GM18868 (cell line): Measurements from ENCODE around the gene PLCXD3.

Experiments
- ATAC-seq: cut with Tn5 transposase; IDR thresholded peaks from one replicate; pipeline ENCODE4 v1.9.1; 2021; ENCODE audit warnings: mild to moderate bottlenecking, moderate library complexity; ENCODE audit not compliant: unreplicated experiment

PLCXD3 gene

GRCh38 chr5:41510176-41510831 lies at the start of gene PLCXD3:
Gene PLCXD3, minus strand, starts transcription at chr5:41510601. Its CDS starts 75 bp downstream, at chr5:41510526.
- ATAC-seq: no peak

DNA sequence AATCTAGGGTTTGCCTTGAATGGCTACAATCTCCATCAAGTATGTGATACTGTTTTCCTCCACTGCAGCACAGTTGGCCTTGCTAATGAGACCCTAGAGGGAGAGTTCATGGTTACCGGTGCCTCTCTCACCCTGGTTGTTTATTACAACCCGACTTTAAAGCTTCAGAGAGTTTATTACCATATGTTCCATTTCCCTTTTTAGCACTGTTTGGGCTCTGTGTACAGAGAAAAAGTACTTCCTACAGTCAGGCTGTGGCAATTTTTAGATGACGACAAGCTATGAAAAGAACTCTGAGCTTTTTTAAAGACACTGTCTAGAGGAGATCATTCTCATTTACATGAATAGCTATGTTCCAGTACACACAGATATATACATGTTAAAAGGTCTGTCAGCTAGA lies 48.8 kb upstream of the PLCXD3 start:
- no peak for ATAC-seq

DNA sequence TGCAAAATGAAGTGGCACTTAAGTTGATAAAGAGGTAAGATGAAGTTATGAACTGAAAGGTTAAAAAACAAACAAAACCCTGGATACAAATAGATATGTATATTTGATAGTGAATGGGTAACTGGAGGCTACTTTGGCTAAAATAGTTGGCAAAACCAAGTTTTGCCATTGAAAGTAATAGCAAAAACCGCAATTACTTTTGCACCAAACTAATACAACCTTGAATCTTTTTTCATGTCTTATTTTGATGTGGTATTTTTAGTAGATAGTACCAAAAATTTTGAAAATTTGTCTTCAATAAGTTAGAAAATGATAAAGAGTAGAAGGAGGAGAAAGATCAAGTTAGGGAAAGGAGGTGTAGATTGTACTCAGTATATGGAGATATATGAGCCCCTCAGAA lies 47.9 kb upstream of the PLCXD3 start:
- ATAC-seq: no peak

DNA sequence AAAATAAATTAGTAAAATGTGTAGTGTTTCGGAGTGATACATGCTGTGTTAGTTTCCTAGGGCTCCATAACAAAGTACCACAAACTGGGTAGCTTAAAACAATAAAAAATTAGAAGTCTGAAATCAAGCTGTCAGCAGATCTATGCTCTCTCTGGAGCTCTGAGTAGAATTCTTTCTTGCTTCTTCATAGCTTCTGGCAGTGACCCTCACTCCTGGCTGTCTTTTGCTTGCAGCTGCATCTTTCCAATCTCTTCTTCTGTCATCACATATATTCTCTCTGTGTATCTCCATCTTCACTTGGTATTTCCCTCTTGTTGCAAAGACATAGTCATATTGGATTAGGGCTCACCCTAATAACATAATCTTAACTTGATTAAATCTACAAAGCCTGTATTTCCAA lies 37.6 kb upstream of the PLCXD3 start:
- ATAC-seq: no peak

DNA sequence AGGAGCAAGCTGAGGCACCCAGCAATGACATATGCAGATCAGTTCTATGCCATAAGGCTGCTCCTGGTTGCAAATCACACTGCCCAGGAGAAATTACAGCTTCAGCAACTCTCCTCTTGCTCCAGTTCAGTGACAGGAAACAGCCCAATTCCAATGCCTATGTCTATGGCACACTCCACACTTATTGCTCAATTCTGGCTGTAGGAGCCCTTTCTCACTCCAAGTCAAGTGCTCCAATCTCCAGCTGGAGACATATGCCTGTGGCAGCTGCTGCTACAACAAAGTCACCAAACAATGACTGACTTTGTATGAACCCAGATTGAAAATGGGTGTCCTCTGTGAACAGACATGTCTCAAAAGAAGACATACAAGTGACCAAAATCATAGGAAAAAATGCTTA lies 31.8 kb upstream of the PLCXD3 start:
- no peak for ATAC-seq

DNA sequence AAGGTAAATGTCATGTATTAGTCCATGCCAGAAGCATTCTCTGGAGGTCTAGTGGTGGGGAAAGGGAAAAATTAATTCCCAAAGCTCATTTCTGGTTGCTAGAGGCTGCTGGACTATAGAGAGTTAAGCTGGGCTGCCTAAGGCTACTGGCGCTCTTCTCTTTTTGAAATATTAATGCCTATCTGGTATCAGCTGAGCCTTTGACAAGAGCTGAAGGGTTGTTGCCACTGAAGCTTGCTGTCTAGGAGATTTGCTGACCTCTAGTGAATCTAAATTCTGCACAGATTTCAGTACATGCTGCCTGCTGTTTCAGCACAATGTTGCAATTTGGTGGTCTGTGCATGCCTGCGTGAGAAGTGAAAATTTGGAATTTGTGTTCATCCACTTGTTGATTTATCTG lies 29.1 kb upstream of the PLCXD3 start:
- no peak for ATAC-seq

DNA sequence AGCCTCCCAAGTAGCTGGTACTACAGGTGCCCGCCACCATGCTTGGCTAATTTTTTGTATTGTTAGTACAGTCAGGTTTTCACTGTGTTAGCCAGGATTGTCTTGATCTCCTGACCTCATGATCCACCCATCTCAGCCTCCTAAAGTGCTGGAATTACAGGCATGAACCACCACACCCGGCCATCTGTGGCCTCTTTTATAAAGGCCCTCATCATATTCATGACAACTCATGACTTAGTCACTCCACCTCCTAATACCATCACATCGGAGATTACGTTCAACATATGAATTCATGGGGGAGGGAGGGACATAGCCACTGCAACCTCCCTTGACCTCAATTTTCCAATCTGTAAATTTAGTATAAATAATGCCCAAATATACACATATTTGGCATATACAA lies 27.2 kb upstream of the PLCXD3 start:
- ATAC-seq: no peak

DNA sequence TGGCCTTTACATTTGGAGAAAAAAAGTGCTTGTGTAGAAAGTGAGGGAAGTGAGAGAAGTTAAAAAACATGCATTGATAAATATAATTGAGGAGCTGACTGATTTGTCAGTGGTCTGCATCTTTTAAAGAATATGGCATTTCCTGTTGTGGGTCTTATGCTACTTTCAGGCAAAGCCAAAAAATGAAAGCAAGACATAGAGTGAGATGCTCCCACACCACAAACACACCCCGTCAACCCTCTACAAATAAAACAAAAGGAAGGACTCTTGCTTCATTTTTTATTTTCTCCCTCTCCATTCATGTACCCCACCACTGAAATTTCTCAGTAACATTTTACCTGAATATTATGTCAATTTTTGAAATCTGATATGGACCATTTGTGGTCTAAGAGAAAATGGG lies 22.1 kb upstream of the PLCXD3 start:
- ATAC-seq: no peak

DNA sequence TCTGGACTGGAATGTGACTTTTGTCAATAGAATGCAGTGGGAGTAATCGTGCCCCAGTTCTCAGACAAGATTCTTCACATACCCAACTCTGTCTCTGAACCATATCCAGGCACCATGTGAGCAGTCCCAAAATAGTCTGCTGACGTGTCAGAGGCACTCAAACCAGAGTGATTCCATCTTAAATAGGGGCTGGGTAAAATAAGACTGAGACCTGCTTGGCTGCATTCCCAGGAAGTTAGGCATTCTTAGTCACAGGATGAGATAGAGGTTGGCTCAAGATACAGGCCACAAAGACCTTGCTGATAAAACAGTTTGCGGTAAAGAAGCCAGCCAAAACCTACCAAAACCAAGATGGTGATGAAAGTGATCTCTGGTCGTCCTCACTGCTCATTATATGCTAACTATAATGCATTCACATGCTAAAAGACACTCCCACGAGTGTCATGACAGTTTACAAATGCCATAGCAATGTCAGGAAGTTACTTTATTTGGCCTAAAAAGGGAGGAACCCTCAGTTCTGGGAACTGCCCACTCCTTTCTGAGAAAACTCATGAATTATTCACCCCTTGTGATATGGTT lies 16.9 kb upstream of the PLCXD3 start:
- no peak for ATAC-seq

DNA sequence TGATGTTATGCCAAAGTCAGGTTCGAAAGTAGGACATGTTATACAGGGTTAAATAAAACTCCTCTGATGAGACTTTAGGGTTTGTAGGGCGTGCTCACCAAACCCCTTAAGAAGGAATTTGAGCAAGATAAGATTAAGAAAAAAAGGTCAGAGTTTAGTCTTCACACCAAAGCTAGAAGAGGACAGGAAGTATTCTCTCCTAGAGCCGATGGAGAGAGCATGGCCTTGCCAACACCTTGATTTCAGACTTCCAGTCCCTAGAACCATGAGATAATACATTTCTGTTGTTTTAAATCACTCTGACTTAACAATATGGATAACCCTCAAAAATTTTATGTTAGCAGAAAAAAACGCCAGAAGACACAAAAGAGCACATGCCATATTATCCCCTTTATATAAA lies 16.3 kb upstream of the PLCXD3 start:
- ATAC-seq: no peak

DNA sequence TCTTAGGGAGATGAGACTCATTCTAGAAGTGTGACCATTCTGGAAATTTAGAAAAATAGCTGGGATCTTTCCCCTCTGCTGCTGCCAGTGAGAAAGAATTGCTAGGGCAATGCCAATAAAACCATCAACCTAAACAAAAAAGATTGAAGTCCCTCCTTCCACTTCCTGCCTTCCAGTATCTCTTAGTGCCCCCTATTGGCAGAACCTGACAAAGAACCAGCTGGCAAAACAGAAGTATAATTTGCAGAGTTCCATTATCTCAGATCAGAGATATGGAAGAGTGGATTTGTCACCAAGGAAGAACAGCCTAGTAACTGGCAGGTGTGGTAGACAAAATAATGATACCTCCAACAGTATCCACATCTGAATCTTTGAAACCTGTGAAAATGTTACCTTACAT lies 13.8 kb upstream of the PLCXD3 start:
- no peak for ATAC-seq

GRCh38 chr5:41522193-41522786 lies 11.9 kb upstream of the PLCXD3 start:
- ATAC-seq: no peak

- ATAC-seq: no peak
These were observed 9.4 kb upstream of the PLCXD3 start for GRCh38 chr5:41519801-41520200.

DNA sequence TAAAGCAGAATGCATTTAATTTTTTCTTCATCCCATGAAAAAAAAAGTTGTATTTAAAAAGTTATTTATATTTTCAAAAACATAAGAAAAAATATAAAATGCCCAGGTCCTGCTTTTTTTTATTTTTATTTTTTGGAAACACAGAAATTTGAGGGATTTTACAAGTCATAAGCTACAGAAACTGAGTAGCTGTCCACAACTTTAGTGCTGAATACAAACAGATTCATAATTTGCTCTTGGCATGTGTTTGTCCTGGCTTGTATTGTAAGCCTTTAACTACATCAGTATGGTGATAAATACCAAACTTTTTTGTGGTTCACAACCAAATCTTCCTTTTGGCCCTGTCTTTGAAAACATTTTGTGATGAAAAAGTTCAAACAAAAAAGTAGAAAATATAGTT lies 7.5 kb upstream of the PLCXD3 start:
- no peak for ATAC-seq

- ATAC-seq: no peak
These were observed 840 bp upstream of the PLCXD3 start for GRCh38 chr5:41511241-41511640.

GRCh38 chr5:41509399-41510175 lies 814 bp downstream of the PLCXD3 start:
- ATAC-seq: no peak

DNA sequence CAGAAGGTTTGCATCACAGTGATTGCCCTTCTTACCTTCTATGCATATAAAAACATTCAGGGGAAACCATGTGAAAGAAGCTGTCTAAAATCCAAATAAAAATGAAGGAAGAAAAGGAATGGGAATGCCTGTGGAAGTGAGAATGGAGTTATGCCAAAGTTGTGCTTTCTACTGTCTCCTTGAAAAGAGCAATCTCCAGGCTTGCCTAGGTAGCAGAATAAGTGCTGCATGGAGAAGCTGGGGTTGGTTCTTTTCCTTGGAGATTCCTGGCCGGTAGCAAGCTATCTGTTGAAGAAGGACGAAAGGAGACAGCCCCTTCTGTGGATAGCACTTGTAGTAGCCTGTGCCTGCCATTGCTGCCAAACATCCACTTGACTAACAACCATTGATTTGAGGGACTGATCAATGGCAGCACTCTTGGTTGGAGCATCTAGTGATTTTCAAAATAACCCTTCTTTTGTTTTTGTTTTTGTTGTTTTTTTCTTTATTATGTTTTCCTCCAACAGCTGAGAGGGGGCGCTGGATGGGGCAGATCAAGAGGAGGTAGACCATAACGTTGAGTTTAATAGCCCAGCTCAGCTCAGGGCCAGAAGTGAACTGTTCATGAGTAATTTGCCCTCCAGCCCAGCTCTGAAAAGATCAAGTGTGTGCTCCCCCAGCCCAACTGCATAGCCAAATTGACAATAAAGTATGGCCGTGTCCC lies 1.6 kb downstream of the PLCXD3 start:
- no peak for ATAC-seq

DNA sequence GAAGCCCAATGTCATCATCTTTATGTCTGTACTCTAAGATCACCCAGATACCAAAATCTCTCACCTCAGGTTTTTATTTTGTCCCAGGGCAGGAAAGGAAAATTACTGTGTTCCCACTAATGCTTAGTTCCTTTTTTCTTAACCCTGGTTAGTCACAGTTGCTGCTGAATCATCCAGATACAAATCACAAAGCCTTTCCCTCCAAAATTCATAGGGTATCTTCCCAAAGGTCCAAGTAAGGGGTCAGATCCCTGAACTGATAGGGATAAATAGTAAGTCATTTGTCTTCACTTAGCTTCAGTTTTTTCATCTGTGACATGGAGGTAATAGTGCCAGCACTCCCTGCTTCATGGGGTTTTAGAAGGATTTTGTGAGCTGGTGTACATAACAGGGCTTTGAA lies 2.2 kb downstream of the PLCXD3 start:
- no peak for ATAC-seq

GRCh38 chr5:41507501-41507900 lies 2.9 kb downstream of the PLCXD3 start:
- ATAC-seq: no peak

GRCh38 chr5:41503860-41504259 lies 6.5 kb downstream of the PLCXD3 start:
- ATAC-seq: no peak

GRCh38 chr5:41503310-41503709 lies 7.1 kb downstream of the PLCXD3 start:
- no peak for ATAC-seq
